Measurements from ENCODE around the gene MAGEA9.

The MAGEA9 gene

DNA sequence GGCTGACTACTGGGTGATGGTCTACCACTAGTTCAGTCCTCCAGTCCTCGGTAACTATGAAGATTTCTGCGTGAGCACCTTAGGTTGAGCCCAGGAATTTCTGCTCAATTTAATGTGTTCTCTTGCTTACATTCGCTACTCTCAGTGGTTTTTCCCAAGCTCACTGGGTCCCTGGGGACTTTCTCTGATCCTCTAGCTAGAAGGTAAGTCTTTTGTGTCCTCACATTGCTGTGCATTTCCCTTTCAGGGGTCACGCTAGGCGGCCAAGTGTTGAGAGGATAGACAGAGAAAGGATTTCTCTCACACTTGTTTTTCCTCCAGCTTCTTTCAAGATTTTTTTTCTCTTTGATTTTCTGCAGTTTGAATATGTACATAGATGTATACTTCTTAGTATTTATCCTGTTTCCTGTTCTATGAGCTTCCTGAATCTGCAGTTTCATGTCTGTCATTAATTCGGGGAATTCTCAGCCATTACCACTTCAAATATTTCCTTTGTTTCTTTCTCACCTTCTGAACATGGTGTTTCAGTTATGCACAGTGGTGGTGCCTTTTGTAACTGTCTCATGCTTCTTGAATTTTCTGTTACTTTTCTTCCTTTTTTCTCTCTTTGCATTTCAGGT is 17.5 kb downstream of the MAGEA9 start:
- Histone ChIP-seq H3K9me3 (ENCODE audit: low read length) (no peaks in the 10 kb centered on the region), H3K27me3 (ENCODE audit: insufficient read depth, low read length) (no peaks in the 10 kb centered on the region), H3K79me2 (ENCODE audit: insufficient read depth, low read length) (no peaks in the 10 kb centered on the region), H3K27ac (ENCODE audit: low read depth, low read length, poor library complexity, severe bottlenecking) (no peak overlapping the region), H3K9me2 (ENCODE audit: low read depth, low read length) (no peaks in the 10 kb centered on the region), H3K9ac (ENCODE audit: low read length) (no peak overlapping the region), H4K20me1 (ENCODE audit: insufficient read depth, low read length) (no peaks in the 10 kb centered on the region), H3K4me1 (ENCODE audit: insufficient read depth, low read length, severe bottlenecking) (no peaks in the 10 kb centered on the region), H3F3A (ENCODE audit: insufficient read depth, low read length) (no peaks in the 10 kb centered on the region), H3K4me2 (ENCODE audit: low read length) (no peak overlapping the region), H3K4me3 (ENCODE audit: low read depth, low read length, poor library complexity, severe bottlenecking) (no peak overlapping the region), H3K36me3 (ENCODE audit: insufficient read depth, low read length) (no peaks in the 10 kb centered on the region), H2AFZ (ENCODE audit: low read length) (no peak overlapping the region)
- TF ChIP-seq EZH2 (IDR thresholded peaks at IDR 0.05; ENCODE audit: borderline replicate concordance, low read length), result no peak
- TF ChIP-seq CTCF (IDR thresholded peaks at IDR 0.05; ENCODE audit: low read length), result no peak

- Histone ChIP-seq H3K9me2 (ENCODE audit: low read depth, low read length) (no peaks in the 10 kb centered on the region), H3K27ac (ENCODE audit: low read depth, low read length, poor library complexity, severe bottlenecking) (no peak overlapping the region), H3K4me3 (ENCODE audit: low read depth, low read length, poor library complexity, severe bottlenecking) (no peak overlapping the region), H3K27me3 (ENCODE audit: insufficient read depth, low read length) (no peaks in the 10 kb centered on the region), H3F3A (ENCODE audit: insufficient read depth, low read length) (no peaks in the 10 kb centered on the region), H3K4me2 (ENCODE audit: low read length) (no peak overlapping the region), H2AFZ (ENCODE audit: low read length) (no peak overlapping the region), H3K36me3 (ENCODE audit: insufficient read depth, low read length) (no peaks in the 10 kb centered on the region), H3K79me2 (ENCODE audit: insufficient read depth, low read length) (no peaks in the 10 kb centered on the region), H3K9ac (ENCODE audit: low read length) (no peak overlapping the region), H3K9me3 (ENCODE audit: low read length) (no peaks in the 10 kb centered on the region), H4K20me1 (ENCODE audit: insufficient read depth, low read length) (no peaks in the 10 kb centered on the region), H3K4me1 (ENCODE audit: insufficient read depth, low read length, severe bottlenecking) (no peaks in the 10 kb centered on the region)
- TF ChIP-seq EZH2 (IDR thresholded peaks at IDR 0.05; ENCODE audit: borderline replicate concordance, low read length) (no peak), CTCF (IDR thresholded peaks at IDR 0.05; ENCODE audit: low read length) (no peak)
Measured at GRCh38 chrX:149799938-149800337, 18.2 kb downstream of the MAGEA9 start.

- H3F3A ChIP-seq (ENCODE audit: insufficient read depth, low read length), result no peaks in the 10 kb centered on the region
Measured at GRCh38 chrX:149803458-149804062, 21.8 kb downstream of the MAGEA9 start.

More at GRCh38 chrX:149803458-149804062, 21.8 kb downstream of the MAGEA9 start:
- Histone ChIP-seq H3K4me3 (ENCODE audit: low read depth, low read length, poor library complexity, severe bottlenecking) (no peak overlapping the region), H4K20me1 (ENCODE audit: insufficient read depth, low read length) (no peaks in the 10 kb centered on the region), H3K4me1 (ENCODE audit: insufficient read depth, low read length, severe bottlenecking) (no peaks in the 10 kb centered on the region), H3K9me3 (ENCODE audit: low read length) (no peaks in the 10 kb centered on the region), H3K36me3 (ENCODE audit: insufficient read depth, low read length) (no peaks in the 10 kb centered on the region), H3K4me2 (ENCODE audit: low read length) (no peak overlapping the region), H3K27me3 (ENCODE audit: insufficient read depth, low read length) (no peaks in the 10 kb centered on the region), H3K79me2 (ENCODE audit: insufficient read depth, low read length) (no peaks in the 10 kb centered on the region), H3K27ac (ENCODE audit: low read depth, low read length, poor library complexity, severe bottlenecking) (no peak overlapping the region), H2AFZ (ENCODE audit: low read length) (no peak overlapping the region), H3K9me2 (ENCODE audit: low read depth, low read length) (no peaks in the 10 kb centered on the region), H3K9ac (ENCODE audit: low read length) (no peak overlapping the region)
- no peak for TF ChIP-seq CTCF (IDR thresholded peaks at IDR 0.05; ENCODE audit: low read length)
- no peak for TF ChIP-seq EZH2 (IDR thresholded peaks at IDR 0.05; ENCODE audit: borderline replicate concordance, low read length)
